Activated CD4-positive, alpha-beta T cell treated with anti-CD3 and anti-CD28 coated beads, Interleukin-2, amount 10 ng/mL, durations not matched to agents 24 days and 14 days (primary cell): ENCODE data around the gene ST6GAL1. TPM values are rescaled to one million over a fixed set of nuclear protein-coding genes. Genes with fewer than 3 reads are reported as not detected.
A peak's percentile ranks its signal among the peaks of the same experiment; 100 is the strongest.

Experiments used
- DNase-seq: peaks from one replicate; pipeline ENCODE4 v3.0.0; 2022
- H3K27ac Mint-ChIP-seq: one replicate; pipeline ENCODE4 v1.8.0; 2022; ENCODE audit warnings: mild to moderate bottlenecking, mixed read lengths
- H3K27me3 Mint-ChIP-seq: one replicate; pipeline ENCODE4 v1.8.0; 2022; ENCODE audit warnings: mixed read lengths
- H3K36me3 Mint-ChIP-seq: one replicate; pipeline ENCODE4 v1.8.0; 2022; ENCODE audit warnings: low read depth, mild to moderate bottlenecking, mixed read lengths
- H3K4me1 Mint-ChIP-seq: one replicate; pipeline ENCODE4 v1.8.0; 2021; ENCODE audit warnings: mixed read lengths
- H3K4me3 Mint-ChIP-seq: one replicate; pipeline ENCODE4 v1.8.0; 2022; ENCODE audit warnings: mild to moderate bottlenecking, moderate library complexity, mixed read lengths
- H3K9me3 Mint-ChIP-seq: one replicate; pipeline ENCODE4 v1.8.0; 2021; ENCODE audit warnings: mixed read lengths
- intact Hi-C: fragments of 100-400 bp; cut with micrococcal nuclease; formaldehyde crosslinking; loops from one replicate; pipeline ENCODE4 v1.15.1; 2023
- total RNA-seq: library from RNA; stranded (reverse); gene quantifications from 2 replicates; pipeline ENCODE4 v1.2.3, GENCODE V29; 2022

ST6GAL1 gene
- total RNA-seq, 1 donor from 2014 or later: 128 TPM

DNA sequence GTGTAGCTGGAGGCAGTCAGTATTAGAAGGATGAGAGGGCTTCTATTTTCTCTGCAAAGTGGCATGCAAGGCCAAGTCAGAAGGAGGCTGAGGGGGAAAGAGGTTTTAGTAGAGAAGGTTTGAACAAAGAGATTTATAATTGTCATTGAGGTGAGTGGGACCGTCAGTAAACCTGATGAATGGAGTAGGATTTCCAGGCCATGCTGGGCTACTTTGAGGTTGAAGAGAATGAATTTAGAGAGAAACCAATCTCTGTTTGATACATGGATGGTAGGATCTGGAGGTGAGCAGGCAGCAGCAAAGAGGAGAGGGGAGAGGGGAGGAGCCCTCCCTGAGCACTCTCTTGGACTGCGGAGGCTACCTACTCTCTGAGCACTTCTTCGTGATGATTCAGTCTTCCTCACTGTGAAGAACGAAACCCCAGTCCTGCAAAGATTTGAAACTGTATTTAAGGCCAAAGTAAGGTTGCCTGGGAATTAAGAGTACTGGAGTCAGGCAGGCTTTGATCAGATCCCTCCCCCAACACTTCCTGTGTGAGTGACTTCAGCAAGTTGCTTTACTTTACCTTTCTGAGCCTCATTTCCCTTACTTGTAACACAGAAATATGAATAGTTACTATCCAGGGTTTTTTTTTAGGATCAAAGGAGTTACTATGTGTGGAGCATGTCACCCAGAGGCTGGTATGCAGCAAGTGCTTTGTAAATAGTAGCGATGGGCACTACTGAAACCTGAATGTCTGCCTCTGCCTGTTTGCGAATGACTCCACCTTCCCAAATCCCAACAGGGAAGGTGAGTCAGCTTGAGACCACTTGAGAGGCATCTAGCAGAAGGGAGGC lies 133.2 kb downstream of the ST6GAL1 start:
- peaks cover 69% of the 10 kb centered on the region for H3K36me3 Mint-ChIP-seq
- H3K4me3 Mint-ChIP-seq: peak overlapping the region; percentile 26

DNA sequence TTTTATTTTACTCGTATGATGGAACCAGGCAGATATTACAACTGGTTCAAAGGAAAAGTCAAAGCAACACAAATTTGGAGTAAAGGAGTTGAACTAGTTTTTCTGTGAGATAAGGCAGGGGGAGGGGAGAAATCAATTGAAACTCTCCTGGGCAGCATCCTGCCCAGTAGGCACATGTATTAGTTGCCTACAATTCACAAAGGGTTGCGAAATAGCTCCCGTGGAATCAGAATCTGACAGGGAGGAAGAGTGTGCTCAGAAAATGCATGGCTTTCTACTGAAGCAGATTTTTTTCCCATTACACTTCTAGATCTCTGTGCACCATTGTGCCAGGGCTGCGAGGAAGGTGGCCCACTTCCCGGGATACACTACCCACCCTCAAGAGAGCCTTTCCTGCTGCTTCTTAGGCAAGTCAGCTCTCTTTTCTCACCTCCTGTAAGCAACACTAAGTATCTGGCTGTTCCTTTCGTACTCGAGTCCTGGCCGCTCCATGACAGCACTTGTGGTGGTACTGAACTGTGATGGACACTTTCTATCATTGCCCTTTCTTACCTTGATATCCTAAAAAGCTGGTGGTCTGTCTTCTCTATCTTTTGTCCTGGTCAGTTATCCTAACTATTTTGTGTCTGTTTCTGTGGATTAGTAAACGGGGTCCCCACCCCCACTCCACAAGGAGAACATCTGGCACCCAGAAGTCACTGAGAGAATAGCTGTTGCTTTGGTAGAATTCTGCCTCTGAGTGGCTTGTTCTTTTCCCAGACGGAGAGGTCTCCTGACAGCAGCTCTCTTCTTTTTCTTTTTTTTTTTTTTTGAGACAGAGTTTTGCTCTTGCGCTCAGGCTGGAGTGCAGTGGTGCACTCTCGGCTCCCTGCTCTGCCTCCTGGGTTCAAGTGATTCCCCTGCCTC lies 134.1 kb downstream of the ST6GAL1 start:
- Mint-ChIP-seq H3K4me3 (no peak overlapping the region), H3K4me1 (peaks cover 52% of the 10 kb centered on the region), H3K9me3 (no peaks in the 10 kb centered on the region), H3K36me3 (peaks cover 70% of the 10 kb centered on the region), H3K27ac (peak overlapping the region; percentile 57), H3K27me3 (no peaks in the 10 kb centered on the region)
- no peak for DNase-seq
- intact Hi-C loops: loop anchor here (5.0 kb wide), 1 partner anchor 112 kb away; no protein-coding TSS in a partner anchor

More for the DNA sequence above, 133.2 kb downstream of the ST6GAL1 start:
- Mint-ChIP-seq H3K27ac (peak overlapping the region; percentile 74), H3K9me3 (no peaks in the 10 kb centered on the region), H3K27me3 (no peaks in the 10 kb centered on the region), H3K4me1 (peaks cover 60% of the 10 kb centered on the region)
- peak; percentile 71 for DNase-seq
- intact Hi-C loops: loop anchor here (2.0 to 5.0 kb wide), 4 partner anchors 23 to 215 kb away; no protein-coding TSS in a partner anchor

GRCh38 chr3:187066228-187066995 lies 136.1 kb downstream of the ST6GAL1 start:
- DNase-seq: peak; percentile 83
- Mint-ChIP-seq H3K4me3 (no peak overlapping the region), H3K27me3 (no peaks in the 10 kb centered on the region), H3K4me1 (peaks cover 52% of the 10 kb centered on the region), H3K9me3 (no peaks in the 10 kb centered on the region), H3K27ac (peak overlapping the region; percentile 79), H3K36me3 (peaks cover 70% of the 10 kb centered on the region)
- intact Hi-C loops: loop anchor here (2.0 kb wide), 1 partner anchor 134 kb away; no protein-coding TSS in a partner anchor

- intact Hi-C loops: no loop called here
- peak overlapping the region; percentile 19 for H3K27ac Mint-ChIP-seq
- no peaks in the 10 kb centered on the region for H3K9me3 Mint-ChIP-seq
- H3K4me1 Mint-ChIP-seq: peaks cover 31% of the 10 kb centered on the region
- no peak overlapping the region for H3K4me3 Mint-ChIP-seq
- DNase-seq: peak; percentile 47
- H3K27me3 Mint-ChIP-seq: no peaks in the 10 kb centered on the region
- H3K36me3 Mint-ChIP-seq: peaks cover 71% of the 10 kb centered on the region
Measured at GRCh38 chr3:187068787-187069186, 138.5 kb downstream of the ST6GAL1 start.

GRCh38 chr3:187069857-187070516 lies 139.7 kb downstream of the ST6GAL1 start:
- Mint-ChIP-seq H3K27me3 (no peaks in the 10 kb centered on the region), H3K9me3 (no peaks in the 10 kb centered on the region), H3K4me1 (peaks cover 22% of the 10 kb centered on the region), H3K27ac (no peak overlapping the region), H3K4me3 (no peak overlapping the region), H3K36me3 (peaks cover 72% of the 10 kb centered on the region)
- intact Hi-C loops: no loop called here
- DNase-seq: peak; percentile 40

DNA sequence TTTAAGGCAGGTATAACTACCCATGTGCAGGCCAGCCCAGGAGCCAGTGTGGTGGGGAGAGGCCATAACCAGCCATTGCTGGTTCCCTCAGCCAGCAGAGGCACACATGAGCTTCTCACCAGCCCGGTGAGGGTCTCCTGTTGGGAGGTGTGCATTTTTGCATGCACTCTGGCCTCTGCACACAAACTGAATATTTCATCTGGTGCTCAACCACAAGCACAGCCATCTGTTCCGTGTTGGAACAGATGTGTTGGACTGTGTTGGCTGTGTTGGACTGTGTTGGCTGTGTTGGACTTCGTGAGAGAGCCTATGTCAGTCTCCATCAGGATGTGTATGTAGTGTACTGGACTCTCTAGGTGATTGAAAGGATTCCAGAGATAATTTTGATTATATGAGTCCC lies 141.8 kb downstream of the ST6GAL1 start:
- Mint-ChIP-seq H3K27me3 (no peaks in the 10 kb centered on the region), H3K4me1 (peaks cover 12% of the 10 kb centered on the region), H3K36me3 (peaks cover 79% of the 10 kb centered on the region), H3K9me3 (no peaks in the 10 kb centered on the region), H3K27ac (no peak overlapping the region), H3K4me3 (no peak overlapping the region)
- intact Hi-C loops: no loop called here
- peak; percentile 54 for DNase-seq

GRCh38 chr3:187072511-187072910 lies 142.2 kb downstream of the ST6GAL1 start:
- H3K9me3 Mint-ChIP-seq: no peaks in the 10 kb centered on the region
- DNase-seq: peak; percentile 53
- intact Hi-C loops: no loop called here
- no peaks in the 10 kb centered on the region for H3K27me3 Mint-ChIP-seq
- H3K4me1 Mint-ChIP-seq: peaks cover 9% of the 10 kb centered on the region
- peaks cover 77% of the 10 kb centered on the region for H3K36me3 Mint-ChIP-seq
- H3K4me3 Mint-ChIP-seq: no peak overlapping the region
- no peak overlapping the region for H3K27ac Mint-ChIP-seq

- DNase-seq: no peak
- no peak overlapping the region for H3K27ac Mint-ChIP-seq
- intact Hi-C loops: no loop called here
- peaks cover 78% of the 10 kb centered on the region for H3K36me3 Mint-ChIP-seq
- H3K27me3 Mint-ChIP-seq: no peaks in the 10 kb centered on the region
- no peaks in the 10 kb centered on the region for H3K9me3 Mint-ChIP-seq
- H3K4me3 Mint-ChIP-seq: no peak overlapping the region
- peaks cover 9% of the 10 kb centered on the region for H3K4me1 Mint-ChIP-seq
Measured at GRCh38 chr3:187073581-187074098, 143.3 kb downstream of the ST6GAL1 start.

- intact Hi-C loops: no loop called here
Measured at GRCh38 chr3:187074846-187075245, 144.5 kb downstream of the ST6GAL1 start.

GRCh38 chr3:187076297-187076696 lies 146.0 kb downstream of the ST6GAL1 start:
- intact Hi-C loops: no loop called here
- Mint-ChIP-seq H3K4me3 (no peak overlapping the region), H3K9me3 (no peaks in the 10 kb centered on the region), H3K36me3 (peaks cover 60% of the 10 kb centered on the region), H3K4me1 (no peaks in the 10 kb centered on the region), H3K27me3 (no peaks in the 10 kb centered on the region), H3K27ac (peak overlapping the region; percentile 39)
- no peak for DNase-seq

More at GRCh38 chr3:187074846-187075245, 144.5 kb downstream of the ST6GAL1 start:
- Mint-ChIP-seq H3K36me3 (peaks cover 72% of the 10 kb centered on the region), H3K4me3 (no peak overlapping the region), H3K9me3 (no peaks in the 10 kb centered on the region), H3K27ac (no peak overlapping the region), H3K27me3 (no peaks in the 10 kb centered on the region), H3K4me1 (peaks cover 7% of the 10 kb centered on the region)
- no peak for DNase-seq

DNA sequence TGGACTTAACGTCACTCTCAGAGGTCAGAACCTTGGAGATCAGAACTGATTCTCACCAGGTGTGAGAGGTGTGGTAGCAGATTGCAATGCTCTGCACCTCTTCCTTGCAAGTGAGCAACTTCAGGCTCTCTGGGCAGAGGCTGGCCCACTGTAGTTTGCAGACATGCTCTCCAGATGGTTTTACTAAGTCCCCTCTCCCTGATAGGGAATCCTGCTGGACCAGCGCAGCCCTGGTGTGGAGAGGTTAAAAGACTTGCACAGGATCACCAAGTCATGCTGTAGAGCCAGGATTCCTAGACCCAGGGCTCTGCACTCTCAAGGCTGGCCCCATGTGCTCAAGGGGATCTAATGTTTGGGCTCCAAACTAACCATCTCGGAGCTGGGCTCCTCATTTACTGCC lies 146.8 kb downstream of the ST6GAL1 start:
- H3K4me3 Mint-ChIP-seq: no peak overlapping the region
- H3K9me3 Mint-ChIP-seq: no peaks in the 10 kb centered on the region
- H3K27ac Mint-ChIP-seq: no peak overlapping the region
- H3K4me1 Mint-ChIP-seq: no peaks in the 10 kb centered on the region
- DNase-seq: no peak
- peaks cover 56% of the 10 kb centered on the region for H3K36me3 Mint-ChIP-seq
- intact Hi-C loops: no loop called here
- no peaks in the 10 kb centered on the region for H3K27me3 Mint-ChIP-seq

DNA sequence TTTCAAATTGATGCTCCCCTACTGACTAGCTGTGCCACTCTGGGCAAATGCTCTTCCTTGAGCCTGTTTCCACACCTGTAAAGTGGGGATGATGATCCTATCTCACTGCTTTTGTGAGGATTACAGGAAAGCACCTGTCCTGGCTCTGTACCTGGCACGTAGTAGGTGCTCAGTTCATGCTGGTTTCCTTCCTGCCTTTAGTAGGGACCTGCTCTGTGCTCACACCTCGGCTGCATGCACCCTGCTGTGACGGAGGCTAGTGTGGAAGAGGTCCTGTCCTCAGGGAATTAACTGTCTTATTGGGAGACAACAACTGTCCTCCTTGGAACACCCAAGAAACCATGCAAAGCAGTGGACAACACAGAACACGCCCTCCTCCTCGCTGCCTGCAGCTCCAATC lies 147.2 kb downstream of the ST6GAL1 start:
- Mint-ChIP-seq H3K9me3 (no peaks in the 10 kb centered on the region), H3K27me3 (no peaks in the 10 kb centered on the region), H3K4me3 (no peak overlapping the region), H3K36me3 (peaks cover 54% of the 10 kb centered on the region), H3K4me1 (no peaks in the 10 kb centered on the region), H3K27ac (no peak overlapping the region)
- intact Hi-C loops: no loop called here
- no peak for DNase-seq
